ENCODE data around the gene PAPPA. TPM values are rescaled to one million over a fixed set of nuclear protein-coding genes. Genes with fewer than 3 reads are reported as not detected.
A peak's percentile ranks its signal among the peaks of the same experiment; 100 is the strongest.

The PAPPA gene
- total and polyA plus RNA-seq, 9 of the 15 experiments (the other 6 are each of a cell fraction or from before 2014, with no cell fraction given) = 0.06 to 0.18 (median 0.11) TPM

GRCh38 chr9:116141864-116142561 is 11.6 kb upstream of the PAPPA start:
- no peak overlapping the region for H3K9ac ChIP-seq (ENCODE audit: insufficient read depth in 1 of 2, low read depth in 2 of 2, low read length in 2 of 2)
- no peaks in the 10 kb centered on the region for H3K9me3 ChIP-seq (replicated peaks; ENCODE audit: control insufficient read depth, insufficient read depth, low read depth, low read length)
- no peak overlapping the region for H3K4me2 ChIP-seq (ENCODE audit: insufficient read depth, low read length)
- no TSS peak for BruUV-seq (replicated peaks)
- ATAC-seq = no peak
- DNase-seq (ENCODE audit: extremely low read depth in 1 of 4, low spot score in 3 of 4) = no peak
- no peaks in the 10 kb centered on the region for H3K9me1 ChIP-seq (ENCODE audit: control insufficient read depth, insufficient read depth, low read length)
- ChIA-PET CTCF (ENCODE audit: low intra/inter-chr PET ratio) (no interaction called here), POLR2A (no interaction called here)
- H3K36me3 ChIP-seq (ENCODE audit: control insufficient read depth, insufficient read depth, low read length) = no peaks in the 10 kb centered on the region
- FAIRE-seq = no peak
- in situ Hi-C loops (cut with MboI) (no loop called here), intact Hi-C loops (cut with micrococcal nuclease) (no loop called here)
- no peaks in the 10 kb centered on the region for H4K20me1 ChIP-seq (replicated peaks; ENCODE audit: control insufficient read depth, insufficient read depth, low read length)
- H3K4me3 ChIP-seq = no peak overlapping the region
- TF ChIP-seq FOXO4 (CRISPR knock-in tag; IDR thresholded peaks at IDR 0.05) (no peak), CCAR2 (IDR thresholded peaks at IDR 0.05; ENCODE audit: low read depth, low read length) (no peak), ZNF512 (tag; IDR thresholded peaks at IDR 0.05) (peak; percentile 50; the same call in 1 of the 2 replicates)
- no peaks in the 10 kb centered on the region for H3K79me2 ChIP-seq (ENCODE audit: control insufficient read depth, insufficient read depth, low read length)
- 0% methylated on average over 6 of the region's 6 CpGs for WGBS (ENCODE audit: insufficient coverage, low coverage, missing lambda C conversion rate)
- H2AFZ ChIP-seq (ENCODE audit: low read depth, low read length) = no peak overlapping the region
- H3K4me1 ChIP-seq (replicated peaks in 1 of 2; ENCODE audit: control insufficient read depth in 2 of 2, insufficient read depth in 2 of 2, low read length in 2 of 2) = no peaks in the 10 kb centered on the region
- H3K27ac ChIP-seq (ENCODE audit: extremely low read depth, low read depth, low read length) = no peak overlapping the region
- H3K27me3 ChIP-seq (ENCODE audit: control insufficient read depth in 2 of 2, insufficient read depth in 2 of 2, low read length in 2 of 2) = no peaks in the 10 kb centered on the region
